ENCODE data around the gene AGPAT1. TPM values are rescaled to one million over a fixed set of nuclear protein-coding genes. Genes with fewer than 3 reads are reported as not detected.

The AGPAT1 gene
- polyA plus RNA-seq, 3 donors: 9.9 to 34.4 (median 11.3) TPM

GRCh38 chr6:32132110-32132509 lies 43.8 kb downstream of the AGPAT1 start:
- Histone ChIP-seq H3K4me1 (ENCODE audit: control insufficient read depth in 1 of 2, insufficient read depth in 2 of 2, low read length in 2 of 2) (peaks cover 26 to 29% of the 10 kb centered on the region in 2 donors), H3K9me3 (replicated peaks in 1 of 2; ENCODE audit: control insufficient read depth in 1 of 2, insufficient read depth in 1 of 2, low read length in 2 of 2) (no peaks in the 10 kb centered on the region), H3K27ac (ENCODE audit: low read depth in 1 of 2, low read length in 2 of 2) (no peak overlapping the region), H3K4me3 (replicated peaks in 1 of 3; ENCODE audit: low read depth in 2 of 3, low read length in 3 of 3) (no peak overlapping the region), H4K20me1 (ENCODE audit: insufficient read depth, low read length) (no peaks in the 10 kb centered on the region), H3K4me2 (replicated peaks; ENCODE audit: extremely low read depth, low read length, poor library complexity, severe bottlenecking) (no peak overlapping the region), H2AFZ (ENCODE audit: insufficient read depth, low read depth, low read length, poor library complexity, severe bottlenecking) (peak overlapping the region; percentile 21), H3K36me3 (replicated peaks in 1 of 2; ENCODE audit: control insufficient read depth in 1 of 2, insufficient read depth in 2 of 2, low read length in 2 of 2) (no peaks in the 10 kb centered on the region), H3K9ac (ENCODE audit: insufficient read depth, low read length, poor library complexity, severe bottlenecking) (no peak overlapping the region), H3K27me3 (ENCODE audit: control insufficient read depth in 2 of 2, insufficient read depth in 2 of 2, low read length in 2 of 2) (peaks cover 0 to 3% of the 10 kb centered on the region in 2 donors), H3K79me2 (ENCODE audit: insufficient read depth, low read length) (peaks cover 20% of the 10 kb centered on the region)
- Mint-ChIP-seq H3K9me3 (peaks cover 0 to 2% (median 0%) of the 10 kb centered on the region in 7 donors), H3K4me3 (no peak overlapping the region), H3K27ac (no peak overlapping the region), H3K27me3 (ENCODE audit: low read depth in 3 of 3) (peaks cover 13 to 18% (median 16%) of the 10 kb centered on the region in 3 donors), H3K4me1 (peaks cover 22% of the 10 kb centered on the region), H3K36me3 (no peaks in the 10 kb centered on the region)
- TF ChIP-seq CTCF (IDR thresholded peaks at IDR 0.05): no peak
- no peak for DNase-seq
- intact Hi-C loops (cut with micrococcal nuclease): loop anchor here in 1 of 2 donors (5.0 kb wide), 1 partner anchor 60 kb away; the partner anchor contains the start of genes GPSM3 and PBX2

GRCh38 chr6:32131439-32131948 lies 44.4 kb downstream of the AGPAT1 start:
- Histone ChIP-seq H4K20me1 (ENCODE audit: insufficient read depth, low read length) (no peaks in the 10 kb centered on the region), H3K4me1 (ENCODE audit: control insufficient read depth in 1 of 2, insufficient read depth in 2 of 2, low read length in 2 of 2) (peaks cover 30 to 35% of the 10 kb centered on the region in 2 donors), H2AFZ (ENCODE audit: insufficient read depth, low read depth, low read length, poor library complexity, severe bottlenecking) (peak overlapping the region; percentile 21), H3K9me3 (replicated peaks in 1 of 2; ENCODE audit: control insufficient read depth in 1 of 2, insufficient read depth in 1 of 2, low read length in 2 of 2) (no peaks in the 10 kb centered on the region), H3K79me2 (ENCODE audit: insufficient read depth, low read length) (peaks cover 26% of the 10 kb centered on the region), H3K27ac (ENCODE audit: low read depth in 1 of 2, low read length in 2 of 2) (no peak overlapping the region), H3K4me3 (replicated peaks in 1 of 3; ENCODE audit: low read depth in 2 of 3, low read length in 3 of 3) (no peak overlapping the region), H3K4me2 (replicated peaks; ENCODE audit: extremely low read depth, low read length, poor library complexity, severe bottlenecking) (no peak overlapping the region), H3K27me3 (ENCODE audit: control insufficient read depth in 2 of 2, insufficient read depth in 2 of 2, low read length in 2 of 2) (peaks cover 0 to 3% of the 10 kb centered on the region in 2 donors), H3K9ac (ENCODE audit: insufficient read depth, low read length, poor library complexity, severe bottlenecking) (no peak overlapping the region), H3K36me3 (replicated peaks in 1 of 2; ENCODE audit: control insufficient read depth in 1 of 2, insufficient read depth in 2 of 2, low read length in 2 of 2) (peaks cover 3 to 6% of the 10 kb centered on the region in 2 donors)
- Mint-ChIP-seq H3K4me1 (peaks cover 28% of the 10 kb centered on the region), H3K4me3 (no peak overlapping the region), H3K27me3 (ENCODE audit: low read depth in 3 of 3) (peaks cover 13 to 16% (median 14%) of the 10 kb centered on the region in 3 donors), H3K36me3 (peaks cover 4 to 5% of the 10 kb centered on the region in 2 donors), H3K9me3 (peaks cover 0 to 2% (median 0%) of the 10 kb centered on the region in 7 donors), H3K27ac (no peak overlapping the region)
- no peak for TF ChIP-seq CTCF (IDR thresholded peaks at IDR 0.05)
- DNase-seq: no peak
- 83% methylated on average over 2 of the region's 14 CpGs for WGBS (ENCODE audit: insufficient coverage)
- intact Hi-C loops (cut with micrococcal nuclease): loop anchor here (2.0 to 5.0 kb wide), 2 partner anchors 61 to 63 kb away; partner anchors contain the start of genes GPSM3 (in 1 of the 2) and PBX2 (in 1 of the 2)
